Measurements from ENCODE around the gene USP24. TPM values are rescaled to one million over a fixed set of nuclear protein-coding genes. Genes with fewer than 3 reads are reported as not detected.

Gene USP24
- total and polyA plus RNA-seq, 2 donors (not counting 3 experiments of a cell fraction or from before 2014, with no cell fraction given) = 8.2 to 30.0 TPM

DNA sequence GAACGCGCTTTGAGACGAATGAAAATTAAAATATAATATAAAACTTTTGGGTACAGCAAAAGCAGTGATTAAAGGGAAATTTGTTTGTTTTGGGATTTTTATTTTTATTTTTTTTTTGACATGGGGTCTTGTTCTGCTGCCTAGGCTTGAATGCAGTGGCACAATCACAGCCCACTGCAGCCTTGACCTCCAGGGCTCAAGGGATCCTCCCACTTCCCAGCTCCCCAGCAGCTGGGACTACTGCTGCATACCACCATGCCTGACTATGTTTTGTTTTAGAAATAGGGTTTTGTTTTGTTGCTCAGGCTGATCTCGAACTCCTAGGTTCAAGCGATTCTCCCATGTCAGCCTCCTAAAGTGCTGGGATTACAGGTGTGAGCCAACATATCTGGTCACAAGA lies 30.3 kb downstream of the USP24 start:
- no peak for DNase-seq (ENCODE audit: low read depth, low spot score)
- TF ChIP-seq FOS (IDR thresholded peaks at IDR 0.05; ENCODE audit: borderline replicate concordance, insufficient read depth, low read length) (no peak), POLR2A (IDR thresholded peaks at IDR 0.05; ENCODE audit: low read depth, low read length) (no peak), MYC (IDR thresholded peaks at IDR 0.05; ENCODE audit: low read depth, low read length) (no peak), GATA2 (IDR thresholded peaks at IDR 0.05; ENCODE audit: insufficient read depth, insufficient read length, low read depth, low read length) (no peak), POLR2AphosphoS5 (IDR thresholded peaks at IDR 0.05; ENCODE audit: insufficient read depth, low read depth, low read length) (no peak), EZH2 (IDR thresholded peaks at IDR 0.05; ENCODE audit: borderline replicate concordance, low read depth, low read length, severe bottlenecking) (no peak), JUN (IDR thresholded peaks at IDR 0.05; ENCODE audit: borderline replicate concordance, insufficient read depth, insufficient read length, low read depth) (no peak)
- TF ChIP-seq, protein P1, sequence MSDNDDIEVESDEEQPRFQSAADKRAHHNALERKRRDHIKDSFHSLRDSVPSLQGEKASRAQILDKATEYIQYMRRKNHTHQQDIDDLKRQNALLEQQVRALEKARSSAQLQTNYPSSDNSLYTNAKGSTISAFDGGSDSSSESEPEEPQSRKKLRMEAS (IDR thresholded peaks at IDR 0.05; ENCODE audit: insufficient read depth, insufficient read length) = no peak
- TF ChIP-seq, protein P2, sequence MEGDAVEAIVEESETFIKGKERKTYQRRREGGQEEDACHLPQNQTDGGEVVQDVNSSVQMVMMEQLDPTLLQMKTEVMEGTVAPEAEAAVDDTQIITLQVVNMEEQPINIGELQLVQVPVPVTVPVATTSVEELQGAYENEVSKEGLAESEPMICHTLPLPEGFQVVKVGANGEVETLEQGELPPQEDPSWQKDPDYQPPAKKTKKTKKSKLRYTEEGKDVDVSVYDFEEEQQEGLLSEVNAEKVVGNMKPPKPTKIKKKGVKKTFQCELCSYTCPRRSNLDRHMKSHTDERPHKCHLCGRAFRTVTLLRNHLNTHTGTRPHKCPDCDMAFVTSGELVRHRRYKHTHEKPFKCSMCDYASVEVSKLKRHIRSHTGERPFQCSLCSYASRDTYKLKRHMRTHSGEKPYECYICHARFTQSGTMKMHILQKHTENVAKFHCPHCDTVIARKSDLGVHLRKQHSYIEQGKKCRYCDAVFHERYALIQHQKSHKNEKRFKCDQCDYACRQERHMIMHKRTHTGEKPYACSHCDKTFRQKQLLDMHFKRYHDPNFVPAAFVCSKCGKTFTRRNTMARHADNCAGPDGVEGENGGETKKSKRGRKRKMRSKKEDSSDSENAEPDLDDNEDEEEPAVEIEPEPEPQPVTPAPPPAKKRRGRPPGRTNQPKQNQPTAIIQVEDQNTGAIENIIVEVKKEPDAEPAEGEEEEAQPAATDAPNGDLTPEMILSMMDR (IDR thresholded peaks at IDR 0.05; ENCODE audit: extremely low read depth in 1 of 2, insufficient read depth in 1 of 2, low read depth in 1 of 2, low read length in 2 of 2) = no peak
- Histone ChIP-seq H4K20me1 (replicated peaks; ENCODE audit: control insufficient read depth, extremely low read depth, insufficient read depth, low read length) (peaks cover 7% of the 10 kb centered on the region), H3K27ac (ENCODE audit: insufficient read depth, low read depth, low read length) (no peak overlapping the region), H3K4me1 (ENCODE audit: control insufficient read depth, extremely low read depth, insufficient read depth, low read length) (no peaks in the 10 kb centered on the region), H3K4me2 (ENCODE audit: insufficient read depth, low read length) (no peak overlapping the region), H3K9me3 (replicated peaks; ENCODE audit: control insufficient read depth, insufficient read depth, low read length) (no peaks in the 10 kb centered on the region), H3K9ac (replicated peaks; ENCODE audit: extremely low read depth, insufficient read depth, low read length) (no peak overlapping the region), H2AFZ (ENCODE audit: low read depth, low read length) (no peak overlapping the region), H3K36me3 (ENCODE audit: control insufficient read depth in 2 of 2, extremely low read depth in 1 of 2, insufficient read depth in 2 of 2, low read length in 2 of 2) (no peaks in the 10 kb centered on the region), H3K27me3 (ENCODE audit: control insufficient read depth in 2 of 2, insufficient read depth in 2 of 2, low read length in 2 of 2) (no peaks in the 10 kb centered on the region), H3K79me2 (ENCODE audit: control insufficient read depth, insufficient read depth, low read length) (peaks cover 66% of the 10 kb centered on the region), H3K4me3 (replicated peaks in 1 of 3; ENCODE audit: insufficient read depth in 1 of 3, low read depth in 1 of 3, low read length in 3 of 3) (no peak overlapping the region), H3K9me1 (replicated peaks; ENCODE audit: control insufficient read depth, extremely low read depth, insufficient read depth, low read length) (no peaks in the 10 kb centered on the region)
- ChIA-PET CTCF (no interaction called here), POLR2A (no interaction called here)
- dilution Hi-C loops (cut with MboI; ENCODE audit: extremely low pct_ligation_motif_present, low sequenced_read_pairs) (no loop called here), intact Hi-C loops (cut with micrococcal nuclease) (loop anchor here (5.0 kb wide), 1 partner anchor 38 kb away; no protein-coding TSS in a partner anchor)
- BruUV-seq (replicated peaks) = no TSS peak
- no peak for FAIRE-seq

All from endothelial cell of umbilical vein (primary cell).